Effector memory CD4-positive, alpha-beta T cell (primary cell): ENCODE results near the gene DDX25.

Source experiments
- DNase-seq, 3 donors: peaks; one replicate each; pipeline ENCODE4 v3.0.0-alpha.2; 2020
- H3K27ac ChIP-seq: 2 replicates; pipeline ENCODE4 v1.7.0; 2013; ENCODE audit warnings: mild to moderate bottlenecking, low read length, moderate library complexity; ENCODE audit not compliant: insufficient read depth, poor library complexity, severe bottlenecking
- H3K27me3 ChIP-seq: replicated peaks from 2 replicates; pipeline ENCODE4 v1.7.0; 2013; ENCODE audit warnings: mild to moderate bottlenecking, low read length; ENCODE audit not compliant: insufficient read depth, control insufficient read depth, poor library complexity, severe bottlenecking
- H3K36me3 ChIP-seq: 2 replicates; pipeline ENCODE4 v1.7.0; 2013; ENCODE audit warnings: mild to moderate bottlenecking, low read length, moderate library complexity; ENCODE audit not compliant: control insufficient read depth, insufficient read depth
- H3K4me1 ChIP-seq: 2 replicates; pipeline ENCODE4 v1.7.0; 2013; ENCODE audit warnings: low read length, mild to moderate bottlenecking; ENCODE audit not compliant: control insufficient read depth, insufficient read depth, poor library complexity, severe bottlenecking
- H3K4me3 ChIP-seq: 2 replicates; pipeline ENCODE4 v1.7.0; 2013; ENCODE audit warnings: low read length, low read depth, mild to moderate bottlenecking; ENCODE audit not compliant: insufficient read depth, poor library complexity, severe bottlenecking
- H3K9me3 ChIP-seq: 2 replicates; pipeline ENCODE4 v1.7.0; 2013; ENCODE audit warnings: mild to moderate bottlenecking, low read length, moderate library complexity; ENCODE audit not compliant: control insufficient read depth

DDX25 gene

DNA sequence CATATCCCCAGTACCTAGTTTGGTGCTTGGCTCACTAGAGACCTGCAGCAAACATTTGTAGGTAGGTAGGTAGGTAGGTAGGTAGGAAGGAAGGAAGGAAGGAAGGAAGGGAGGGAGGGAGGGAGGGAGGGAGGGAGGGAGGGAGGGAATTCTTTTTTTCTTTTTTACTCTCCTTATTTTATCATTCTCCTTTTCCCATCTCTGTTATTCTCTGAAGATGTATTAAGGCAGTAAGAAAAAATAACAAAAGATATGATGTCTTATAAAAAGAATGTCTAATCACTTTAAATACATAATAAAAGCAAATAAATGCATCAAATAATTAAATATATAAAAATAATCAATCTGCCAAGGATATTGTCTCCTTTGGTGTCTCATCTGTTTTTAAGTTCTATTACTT, 70.0 kb downstream of the DDX25 start:
- H3K36me3 ChIP-seq: no peaks in the 10 kb centered on the region
- no peak overlapping the region for H3K4me3 ChIP-seq
- no peaks in the 10 kb centered on the region for H3K27me3 ChIP-seq
- no peak for DNase-seq
- H3K4me1 ChIP-seq: no peaks in the 10 kb centered on the region
- H3K9me3 ChIP-seq: no peaks in the 10 kb centered on the region
- H3K27ac ChIP-seq: no peak overlapping the region

DNA sequence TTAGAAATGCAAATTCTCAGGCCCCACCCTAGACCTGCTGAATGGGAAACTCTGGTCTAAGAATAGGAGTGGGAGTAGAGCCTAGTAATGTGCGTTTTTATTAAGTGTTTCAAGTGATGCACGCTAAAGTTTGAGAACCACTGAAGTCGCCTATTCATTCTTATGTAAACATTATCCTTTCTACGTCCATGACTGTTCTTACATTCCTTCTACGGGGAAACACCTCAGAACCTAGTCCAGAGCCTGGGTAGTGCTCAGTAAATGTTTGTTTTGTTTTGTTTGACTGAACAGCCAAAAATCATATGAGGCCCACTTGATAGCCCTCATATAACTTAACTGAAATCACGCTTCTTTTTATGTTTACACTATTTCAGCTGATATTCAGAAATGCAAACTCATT, 71.3 kb downstream of the DDX25 start:
- H3K27ac ChIP-seq: no peak overlapping the region
- DNase-seq: no peak
- no peak overlapping the region for H3K4me3 ChIP-seq

DNA sequence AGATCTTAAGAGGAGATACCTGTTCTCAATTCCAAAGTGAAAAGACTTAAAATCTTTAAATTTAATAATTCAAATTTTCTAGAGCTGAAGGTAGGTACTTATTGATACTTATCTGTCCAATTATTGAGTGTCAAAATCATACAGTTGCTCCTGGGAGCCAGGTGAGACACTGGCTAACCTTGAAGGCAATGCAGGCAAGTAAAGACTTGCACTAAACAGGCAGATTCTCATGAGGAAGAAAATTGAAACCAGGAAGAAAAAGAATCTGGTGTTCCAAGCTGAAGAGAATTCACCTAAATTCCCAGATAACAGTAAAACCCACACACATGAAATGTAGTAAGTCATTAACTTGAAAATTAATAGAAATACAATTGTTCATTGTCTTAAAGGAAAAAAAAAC, 71.8 kb downstream of the DDX25 start:
- H3K27ac ChIP-seq: no peak overlapping the region
- H3K9me3 ChIP-seq: no peaks in the 10 kb centered on the region
- no peaks in the 10 kb centered on the region for H3K27me3 ChIP-seq

More for the DNA sequence above, 71.3 kb downstream of the DDX25 start:
- no peaks in the 10 kb centered on the region for H3K36me3 ChIP-seq
- H3K4me1 ChIP-seq: no peaks in the 10 kb centered on the region
- H3K9me3 ChIP-seq: no peaks in the 10 kb centered on the region
- H3K27me3 ChIP-seq: no peaks in the 10 kb centered on the region

DNA sequence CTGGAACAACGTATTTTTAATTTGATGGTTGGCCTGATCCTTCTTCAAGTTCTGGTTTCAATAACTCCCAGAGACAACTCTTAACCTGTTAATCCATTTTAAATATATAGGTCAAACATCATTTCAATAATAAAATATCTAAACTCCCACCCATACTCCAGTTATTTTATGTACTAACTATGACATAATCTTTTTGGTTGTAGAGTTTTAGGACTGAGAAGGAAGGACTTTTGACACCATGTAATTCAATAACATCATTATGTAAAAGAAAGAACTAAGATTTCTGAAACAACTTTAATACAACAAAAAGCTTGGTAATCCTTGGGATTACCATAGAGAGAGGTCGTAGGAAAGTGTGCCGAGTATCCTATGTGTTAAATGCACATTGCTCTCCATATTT, 73.0 kb downstream of the DDX25 start:
- H3K4me3 ChIP-seq: no peak overlapping the region
- no peak overlapping the region for H3K27ac ChIP-seq
- no peaks in the 10 kb centered on the region for H3K9me3 ChIP-seq
- no peak for DNase-seq
- H3K36me3 ChIP-seq: no peaks in the 10 kb centered on the region
- no peaks in the 10 kb centered on the region for H3K4me1 ChIP-seq
- H3K27me3 ChIP-seq: no peaks in the 10 kb centered on the region

More for the DNA sequence above, 71.8 kb downstream of the DDX25 start:
- Histone ChIP-seq H3K4me3 (no peak overlapping the region), H3K36me3 (no peaks in the 10 kb centered on the region), H3K4me1 (no peaks in the 10 kb centered on the region)
- no peak for DNase-seq

GRCh38 chr11:125978181-125978716, 73.9 kb downstream of the DDX25 start:
- no peaks in the 10 kb centered on the region for H3K36me3 ChIP-seq
- no peak overlapping the region for H3K4me3 ChIP-seq
- no peak for DNase-seq
- no peaks in the 10 kb centered on the region for H3K9me3 ChIP-seq
- H3K27me3 ChIP-seq: no peaks in the 10 kb centered on the region
- no peaks in the 10 kb centered on the region for H3K4me1 ChIP-seq
- no peak overlapping the region for H3K27ac ChIP-seq
